Activated CD4-positive, alpha-beta T cell treated with anti-CD3 and anti-CD28 coated beads, Interleukin-2, amount 10 ng/mL, durations not matched to agents 7 days and 5 days (primary cell): Measurements from ENCODE around the gene PCDH11X. TPM values are rescaled to one million over a fixed set of nuclear protein-coding genes. Genes with fewer than 3 reads are reported as not detected.
"Not testable (repeated sequence)": the region's sequence is repeated elsewhere in the genome, so short reads cannot be mapped to it uniquely, and the experiment has no call there.

Source experiments
- CTCF ChIA-PET: fragments of 350-600 bp; sonication (Branson Sonifier 250); formaldehyde crosslinking; loops from one replicate; lab custom pipeline; 2021; ENCODE audit warnings: antibody characterized with exemption; lab: Charles Lee
- POLR2A ChIA-PET: fragments of 350-600 bp; sonication (Branson Sonifier 250); formaldehyde crosslinking; loops from one replicate; lab custom pipeline; 2021; ENCODE audit warnings: antibody characterized with exemption; lab: Charles Lee
- DNase-seq: peaks from one replicate; pipeline ENCODE4 v3.0.0-alpha.2; 2020
- H3K27ac Mint-ChIP-seq: one replicate; pipeline ENCODE4 v1.8.0; 2021; ENCODE audit warnings: mild to moderate bottlenecking, moderate library complexity, mixed read lengths
- H3K27me3 Mint-ChIP-seq: one replicate; pipeline ENCODE4 v1.8.0; 2021; ENCODE audit warnings: mixed read lengths
- H3K36me3 Mint-ChIP-seq: one replicate; pipeline ENCODE4 v1.8.0; 2021; ENCODE audit warnings: low read depth, mixed read lengths
- H3K4me1 Mint-ChIP-seq: one replicate; pipeline ENCODE4 v1.8.0; 2021; ENCODE audit warnings: mixed read lengths
- H3K4me3 Mint-ChIP-seq: one replicate; pipeline ENCODE4 v1.8.0; 2021; ENCODE audit warnings: mild to moderate bottlenecking, moderate library complexity, mixed read lengths
- H3K9me3 Mint-ChIP-seq: one replicate; pipeline ENCODE4 v1.8.0; 2021; ENCODE audit warnings: mixed read lengths
- total RNA-seq, 2 experiments: library from RNA; stranded (reverse); gene quantifications; one replicate each; pipeline ENCODE4 v1.2.3, GENCODE V29; 2021

PCDH11X gene, protein sequence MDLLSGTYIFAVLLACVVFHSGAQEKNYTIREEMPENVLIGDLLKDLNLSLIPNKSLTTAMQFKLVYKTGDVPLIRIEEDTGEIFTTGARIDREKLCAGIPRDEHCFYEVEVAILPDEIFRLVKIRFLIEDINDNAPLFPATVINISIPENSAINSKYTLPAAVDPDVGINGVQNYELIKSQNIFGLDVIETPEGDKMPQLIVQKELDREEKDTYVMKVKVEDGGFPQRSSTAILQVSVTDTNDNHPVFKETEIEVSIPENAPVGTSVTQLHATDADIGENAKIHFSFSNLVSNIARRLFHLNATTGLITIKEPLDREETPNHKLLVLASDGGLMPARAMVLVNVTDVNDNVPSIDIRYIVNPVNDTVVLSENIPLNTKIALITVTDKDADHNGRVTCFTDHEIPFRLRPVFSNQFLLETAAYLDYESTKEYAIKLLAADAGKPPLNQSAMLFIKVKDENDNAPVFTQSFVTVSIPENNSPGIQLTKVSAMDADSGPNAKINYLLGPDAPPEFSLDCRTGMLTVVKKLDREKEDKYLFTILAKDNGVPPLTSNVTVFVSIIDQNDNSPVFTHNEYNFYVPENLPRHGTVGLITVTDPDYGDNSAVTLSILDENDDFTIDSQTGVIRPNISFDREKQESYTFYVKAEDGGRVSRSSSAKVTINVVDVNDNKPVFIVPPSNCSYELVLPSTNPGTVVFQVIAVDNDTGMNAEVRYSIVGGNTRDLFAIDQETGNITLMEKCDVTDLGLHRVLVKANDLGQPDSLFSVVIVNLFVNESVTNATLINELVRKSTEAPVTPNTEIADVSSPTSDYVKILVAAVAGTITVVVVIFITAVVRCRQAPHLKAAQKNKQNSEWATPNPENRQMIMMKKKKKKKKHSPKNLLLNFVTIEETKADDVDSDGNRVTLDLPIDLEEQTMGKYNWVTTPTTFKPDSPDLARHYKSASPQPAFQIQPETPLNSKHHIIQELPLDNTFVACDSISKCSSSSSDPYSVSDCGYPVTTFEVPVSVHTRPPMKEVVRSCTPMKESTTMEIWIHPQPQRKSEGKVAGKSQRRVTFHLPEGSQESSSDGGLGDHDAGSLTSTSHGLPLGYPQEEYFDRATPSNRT (N-terminal part only)
- not detected for total RNA-seq

DNA sequence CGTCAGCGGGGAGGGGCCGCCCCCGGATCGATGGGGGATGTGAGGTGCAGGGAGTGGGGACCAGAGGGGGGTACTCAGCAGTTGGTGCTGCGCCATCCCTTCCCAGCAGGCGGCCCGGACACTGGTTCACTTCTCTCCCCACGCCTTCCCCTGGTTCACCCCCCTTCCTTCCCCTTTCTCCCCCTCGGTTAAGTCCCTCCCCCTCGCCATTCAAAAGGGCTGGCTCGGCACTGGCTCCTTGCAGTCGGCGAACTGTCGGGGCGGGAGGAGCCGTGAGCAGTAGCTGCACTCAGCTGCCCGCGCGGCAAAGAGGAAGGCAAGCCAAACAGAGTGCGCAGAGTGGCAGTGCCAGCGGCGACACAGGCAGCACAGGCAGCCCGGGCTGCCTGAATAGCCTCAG, at the start of gene PCDH11X:
TSS of gene PCDH11X (plus strand) at position 241 of the 400 bp plus-strand sequence. CDS start 56,130 bp downstream, outside the sequence.
- H3K27ac Mint-ChIP-seq, DNase-seq, CTCF ChIA-PET, H3K36me3 Mint-ChIP-seq, H3K27me3 Mint-ChIP-seq, H3K4me3 Mint-ChIP-seq, H3K9me3 Mint-ChIP-seq, POLR2A ChIA-PET, H3K4me1 Mint-ChIP-seq: not testable (repeated sequence)

DNA sequence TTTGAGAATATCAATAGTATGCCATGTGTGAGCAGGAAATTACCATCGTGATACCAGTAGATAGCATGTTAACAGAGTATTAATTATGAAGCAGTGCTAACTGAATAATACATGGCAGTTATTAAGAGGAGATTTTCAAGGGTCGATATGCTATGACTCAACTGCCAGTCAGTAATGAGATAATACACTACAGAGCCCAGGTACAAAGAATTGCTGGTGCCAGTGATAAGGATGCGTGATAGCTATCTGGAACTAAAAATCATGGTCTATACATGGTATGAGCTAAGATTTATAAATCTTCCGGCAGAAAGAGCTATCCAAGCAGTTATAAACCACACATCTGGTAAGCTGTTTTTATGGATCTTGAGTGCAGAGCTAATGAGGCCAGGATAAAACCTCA, 31.7 kb upstream of the PCDH11X start:
- POLR2A ChIA-PET, CTCF ChIA-PET: not testable (repeated sequence)

DNA sequence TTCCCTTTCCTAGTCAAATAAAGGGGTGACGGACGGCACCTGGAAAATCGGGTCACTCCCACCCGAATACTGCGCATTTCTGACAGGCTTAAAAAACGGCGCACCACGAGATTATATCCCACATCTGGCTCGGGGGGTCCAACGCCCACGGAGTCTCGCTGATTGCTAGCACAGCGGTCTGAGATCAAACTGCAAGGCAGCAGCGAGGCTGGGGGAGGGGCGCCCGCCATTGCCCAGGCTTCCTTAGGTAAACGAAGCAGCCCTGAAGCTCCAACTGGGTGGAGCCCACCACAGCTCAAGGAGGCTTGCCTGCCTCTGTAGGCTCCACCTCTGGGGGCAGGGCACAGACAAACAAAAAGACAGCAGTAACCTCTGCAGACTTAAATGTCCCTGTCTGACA, 26.2 kb upstream of the PCDH11X start:
- H3K4me3 Mint-ChIP-seq, POLR2A ChIA-PET, DNase-seq, H3K4me1 Mint-ChIP-seq, H3K27ac Mint-ChIP-seq, H3K36me3 Mint-ChIP-seq, CTCF ChIA-PET, H3K9me3 Mint-ChIP-seq, H3K27me3 Mint-ChIP-seq: not testable (repeated sequence)

More for the DNA sequence above, 31.7 kb upstream of the PCDH11X start:
- not testable (repeated sequence) for H3K9me3 Mint-ChIP-seq, H3K4me1 Mint-ChIP-seq, H3K27me3 Mint-ChIP-seq, H3K4me3 Mint-ChIP-seq, DNase-seq, H3K36me3 Mint-ChIP-seq, H3K27ac Mint-ChIP-seq

DNA sequence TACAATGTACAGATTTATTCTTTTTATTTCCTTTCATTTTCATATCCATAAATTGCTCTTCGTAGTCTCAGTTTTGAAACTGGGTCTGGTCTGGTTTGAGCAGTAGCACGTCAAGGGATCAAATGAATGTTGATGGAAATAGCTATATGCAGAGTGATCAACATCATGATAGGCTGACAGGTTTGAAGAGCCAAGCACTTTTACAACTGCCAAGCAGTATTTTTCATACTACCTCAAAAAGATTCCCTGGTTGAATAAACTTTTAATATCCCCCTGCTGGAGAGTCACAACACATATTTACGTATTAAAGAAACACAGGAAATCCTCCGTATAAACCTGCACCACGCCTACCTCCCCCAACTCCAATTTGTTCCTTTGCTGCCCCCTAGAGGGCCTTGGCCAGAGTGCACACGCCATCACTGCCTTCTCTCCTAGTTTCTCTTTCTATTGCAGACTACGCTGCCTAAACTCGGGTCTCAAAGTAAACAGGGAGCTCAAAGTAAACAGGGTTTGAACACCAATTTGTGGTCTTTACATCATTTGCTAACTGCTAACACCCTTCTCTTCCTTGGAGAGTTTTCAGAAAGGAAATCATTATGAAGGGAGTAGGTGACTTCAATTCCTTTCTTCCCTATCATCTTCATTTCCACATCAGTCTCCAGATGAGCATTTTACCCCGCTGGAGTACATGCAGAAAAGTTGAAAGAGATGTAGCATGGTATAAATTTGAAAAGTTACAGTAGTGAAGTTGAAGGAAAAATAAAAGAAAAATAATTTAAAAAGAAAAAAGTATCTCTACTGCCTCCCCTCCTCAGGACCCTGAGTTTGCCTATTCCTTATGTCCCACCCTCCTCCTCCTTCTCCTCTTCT, 8.3 kb upstream of the PCDH11X start:
- CTCF ChIA-PET, H3K4me3 Mint-ChIP-seq, H3K36me3 Mint-ChIP-seq, H3K9me3 Mint-ChIP-seq, DNase-seq, H3K27me3 Mint-ChIP-seq, H3K27ac Mint-ChIP-seq, H3K4me1 Mint-ChIP-seq, POLR2A ChIA-PET: not testable (repeated sequence)

DNA sequence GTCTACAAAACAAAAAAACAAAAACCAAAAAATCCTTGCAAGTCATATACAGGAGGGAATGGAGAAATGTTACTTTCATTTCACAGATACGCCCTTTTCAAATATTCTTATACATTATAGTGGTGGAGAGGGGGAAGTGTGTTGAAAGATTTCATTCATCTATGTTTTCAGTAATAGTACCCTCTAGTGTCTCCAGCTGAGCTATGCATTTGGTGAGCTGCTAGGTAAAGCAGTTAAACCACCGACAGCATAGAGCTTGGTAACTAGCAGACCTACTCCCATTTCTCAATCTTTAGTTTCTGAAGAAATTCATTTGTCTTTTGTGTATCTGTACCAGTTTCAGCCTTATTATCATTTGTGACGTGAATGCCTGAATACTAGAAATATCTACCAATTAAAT, 5.2 kb upstream of the PCDH11X start:
- CTCF ChIA-PET, H3K36me3 Mint-ChIP-seq, H3K27ac Mint-ChIP-seq: not testable (repeated sequence)

DNA sequence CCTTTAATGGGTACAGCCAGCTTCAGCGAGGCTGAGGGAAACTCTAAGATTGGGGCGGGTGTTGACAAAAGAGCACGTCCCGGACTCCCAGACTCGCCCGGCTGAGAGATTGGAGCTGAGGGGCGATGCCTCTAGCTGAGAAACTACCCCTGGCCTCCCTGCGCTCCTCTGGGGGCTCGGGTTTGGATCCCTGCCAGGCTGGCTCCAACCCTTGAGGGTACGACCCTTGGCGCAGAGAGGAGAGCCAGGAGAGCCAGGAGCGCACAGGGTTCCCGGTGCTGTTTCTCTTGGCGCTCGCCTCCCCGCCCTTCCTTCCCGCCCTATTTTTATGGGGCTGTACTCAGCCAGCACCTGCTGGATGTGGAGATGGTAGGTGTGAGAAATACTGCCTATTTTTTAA, 833 bp downstream of the PCDH11X start:
- POLR2A ChIA-PET, H3K36me3 Mint-ChIP-seq, H3K4me1 Mint-ChIP-seq, DNase-seq, CTCF ChIA-PET, H3K4me3 Mint-ChIP-seq, H3K27ac Mint-ChIP-seq, H3K27me3 Mint-ChIP-seq, H3K9me3 Mint-ChIP-seq: not testable (repeated sequence)

More for the DNA sequence above, 5.2 kb upstream of the PCDH11X start:
- H3K4me1 Mint-ChIP-seq, H3K9me3 Mint-ChIP-seq, DNase-seq, POLR2A ChIA-PET, H3K27me3 Mint-ChIP-seq, H3K4me3 Mint-ChIP-seq: not testable (repeated sequence)

DNA sequence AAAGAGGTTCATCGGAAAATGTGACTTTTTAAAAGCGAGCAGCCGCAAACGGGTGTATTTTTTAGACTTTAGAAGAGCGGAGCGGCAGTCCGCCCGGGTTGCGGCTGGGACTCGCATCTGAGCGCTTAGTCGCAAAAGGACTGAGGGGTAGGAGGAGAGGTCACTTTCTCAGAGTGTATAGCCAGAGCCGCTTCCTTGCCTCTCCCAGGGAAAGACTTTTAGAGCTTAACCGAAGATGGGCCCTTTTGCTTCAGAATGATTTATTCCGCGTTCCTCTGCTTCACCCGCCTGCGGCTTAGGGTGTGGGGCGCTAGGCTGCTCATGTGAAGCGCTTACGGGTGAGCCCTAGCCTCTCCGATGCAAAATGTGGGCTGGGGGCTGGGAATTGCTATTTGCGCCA, 1.5 kb downstream of the PCDH11X start:
- H3K27ac Mint-ChIP-seq, H3K4me3 Mint-ChIP-seq, H3K4me1 Mint-ChIP-seq, CTCF ChIA-PET, DNase-seq, H3K36me3 Mint-ChIP-seq, POLR2A ChIA-PET, H3K27me3 Mint-ChIP-seq, H3K9me3 Mint-ChIP-seq: not testable (repeated sequence)

DNA sequence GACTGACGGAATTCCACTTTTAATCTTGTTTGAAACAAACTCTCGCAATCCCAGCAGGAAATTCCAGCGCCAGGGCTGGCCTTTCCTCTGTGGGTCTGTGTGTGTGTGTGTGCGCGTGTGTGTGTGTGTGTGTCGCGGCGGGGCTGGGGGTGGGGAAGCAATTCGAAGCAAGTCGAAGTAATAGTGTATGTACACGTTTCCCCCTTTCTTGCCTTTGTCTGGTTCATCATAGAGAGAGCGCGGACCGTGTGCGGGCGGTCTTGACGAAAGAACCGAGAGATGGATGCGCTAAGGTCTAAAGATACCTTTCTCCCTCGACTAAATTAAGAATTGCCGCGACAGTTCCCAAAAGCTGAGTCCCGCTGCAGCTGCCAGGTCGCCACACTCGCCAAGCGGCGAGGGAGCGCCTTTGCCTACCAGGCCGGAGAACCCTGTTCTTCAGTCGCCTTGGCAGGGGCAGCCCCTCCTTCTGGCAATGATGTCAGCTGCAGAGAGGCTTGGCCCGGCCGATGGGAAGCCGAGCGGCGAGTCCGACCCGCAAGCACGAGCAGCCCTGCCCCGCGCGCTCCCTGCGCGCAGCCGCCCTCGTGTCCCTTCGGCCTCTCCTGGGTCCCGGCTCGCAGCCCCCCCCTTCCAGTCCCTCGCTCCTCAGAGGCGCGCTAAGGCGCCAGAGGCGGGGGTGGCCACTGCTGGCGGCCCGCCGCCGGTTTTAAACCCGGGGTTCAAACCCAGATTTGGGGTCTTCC, 2.6 kb downstream of the PCDH11X start:
- CTCF ChIA-PET, H3K27me3 Mint-ChIP-seq, H3K9me3 Mint-ChIP-seq, H3K27ac Mint-ChIP-seq, H3K4me1 Mint-ChIP-seq, POLR2A ChIA-PET, H3K4me3 Mint-ChIP-seq, H3K36me3 Mint-ChIP-seq, DNase-seq: not testable (repeated sequence)

DNA sequence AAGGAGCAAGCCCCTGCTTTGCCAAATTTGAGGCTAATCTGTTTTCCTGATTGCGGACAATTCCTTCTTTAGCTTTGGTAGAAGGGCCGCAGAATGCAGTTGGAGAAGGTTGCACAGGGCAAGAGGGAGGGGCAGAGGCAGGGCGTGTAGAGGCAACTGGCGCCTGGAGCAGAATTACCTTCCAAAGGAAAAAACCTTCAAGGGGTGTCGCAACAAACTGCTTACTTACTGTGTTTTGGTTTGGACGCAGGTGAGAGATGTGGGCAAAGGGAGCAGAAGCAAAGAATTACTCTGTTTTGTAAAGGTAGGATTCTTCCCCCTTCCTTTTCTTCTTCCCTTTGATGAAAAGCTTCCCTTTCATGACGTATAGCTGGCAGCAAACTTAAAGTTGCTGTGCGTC, 3.6 kb downstream of the PCDH11X start:
- H3K27ac Mint-ChIP-seq, H3K27me3 Mint-ChIP-seq, POLR2A ChIA-PET, CTCF ChIA-PET, H3K9me3 Mint-ChIP-seq, H3K4me1 Mint-ChIP-seq, DNase-seq, H3K36me3 Mint-ChIP-seq, H3K4me3 Mint-ChIP-seq: not testable (repeated sequence)

DNA sequence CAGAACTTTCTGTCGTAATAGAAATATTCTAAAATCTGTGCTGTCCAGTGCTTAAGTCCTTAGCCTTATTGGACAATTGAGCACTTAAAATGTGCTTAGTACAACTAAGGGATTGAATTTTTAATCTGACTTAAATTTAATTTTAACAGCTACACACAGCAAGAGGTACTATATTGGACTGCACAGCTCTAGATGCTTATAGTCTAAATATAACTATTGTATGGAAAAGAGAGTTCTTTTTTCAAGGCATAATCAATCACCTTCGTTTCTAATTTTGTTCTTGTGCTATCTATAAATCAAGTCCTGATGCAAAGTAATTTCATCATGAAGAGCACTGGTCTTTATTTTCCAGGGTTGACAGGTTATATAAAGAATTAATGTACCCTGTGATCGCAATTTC, 38.4 kb downstream of the PCDH11X start:
- H3K27ac Mint-ChIP-seq, POLR2A ChIA-PET, CTCF ChIA-PET, H3K4me3 Mint-ChIP-seq, H3K9me3 Mint-ChIP-seq, H3K4me1 Mint-ChIP-seq, DNase-seq, H3K27me3 Mint-ChIP-seq, H3K36me3 Mint-ChIP-seq: not testable (repeated sequence)

DNA sequence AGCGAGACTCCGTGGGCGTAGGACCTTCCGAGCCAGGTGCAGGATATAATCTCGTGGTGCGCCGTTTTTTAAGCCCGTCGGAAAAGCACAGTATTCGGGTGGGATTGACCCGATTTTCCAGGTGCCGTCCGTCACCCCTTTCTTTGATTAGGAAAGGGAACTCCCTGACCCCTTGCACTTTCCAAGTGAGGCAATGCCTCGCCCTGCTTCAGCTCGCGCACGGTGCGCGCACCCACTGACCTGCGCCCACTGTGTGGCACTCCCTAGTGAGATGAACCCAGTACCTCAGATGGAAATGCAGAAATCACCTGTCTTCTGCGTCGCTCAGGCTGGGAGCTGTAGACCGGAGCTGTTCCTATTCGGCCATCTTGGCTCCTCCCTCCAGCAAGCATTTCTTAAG, 46.1 kb downstream of the PCDH11X start:
- CTCF ChIA-PET: not testable (repeated sequence)

More for the DNA sequence above, 46.1 kb downstream of the PCDH11X start:
- H3K4me3 Mint-ChIP-seq, H3K27ac Mint-ChIP-seq, H3K36me3 Mint-ChIP-seq, H3K4me1 Mint-ChIP-seq, H3K9me3 Mint-ChIP-seq, DNase-seq, POLR2A ChIA-PET, H3K27me3 Mint-ChIP-seq: not testable (repeated sequence)
